ENCODE results near the gene RGS9. TPM values are rescaled to one million over a fixed set of nuclear protein-coding genes. Genes with fewer than 3 reads are reported as not detected.

RGS9 gene
- total RNA-seq, 4 donors from 2014 or later = 1.1 to 8.5 (median 3.6) TPM

GRCh38 chr17:65225061-65225460 is 87.9 kb downstream of the RGS9 start:
- Histone ChIP-seq H3K4me1 (peaks cover 3% of the 10 kb centered on the region), H3K4me3 (no peak overlapping the region), H3K9me3 (no peaks in the 10 kb centered on the region), H3K27ac (no peak overlapping the region), H3K36me3 (no peaks in the 10 kb centered on the region), H3K27me3 (peaks cover 12% of the 10 kb centered on the region)
- TF ChIP-seq POLR2A (IDR thresholded peaks at IDR 0.05) = no peak
- TF ChIP-seq EP300 (IDR thresholded peaks at IDR 0.05) = no peak
- TF ChIP-seq CTCF (IDR thresholded peaks at IDR 0.05) = no peak
- no peak for TF ChIP-seq POLR2AphosphoS5 (IDR thresholded peaks at IDR 0.05)
- DNase-seq (ENCODE audit: low spot score in 2 of 2) = no peak
- WGBS = 94% methylated on average over 9 of the region's 18 CpGs

DNA sequence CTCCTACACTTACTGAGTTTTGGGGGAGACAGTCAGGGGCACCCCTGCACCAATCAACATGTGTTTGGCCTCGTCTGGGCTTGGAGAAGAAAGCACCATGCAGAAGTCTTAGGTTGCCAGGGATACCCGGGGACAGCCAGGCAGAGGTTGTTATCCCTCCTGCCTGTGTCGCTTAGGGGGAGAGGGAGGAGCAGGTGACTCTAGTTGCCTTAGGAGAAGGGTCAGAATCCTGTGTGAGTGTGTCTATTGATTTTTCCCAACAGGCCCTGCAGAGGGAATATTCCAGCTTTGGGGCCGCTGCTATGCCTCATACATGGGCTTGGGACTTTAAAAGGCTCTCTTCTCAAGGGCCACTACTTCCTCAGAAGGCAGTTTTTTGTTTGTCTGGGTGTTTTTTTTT is 89.1 kb downstream of the RGS9 start:
- WGBS = 83% methylated on average over 4 of the region's 4 CpGs
- no peak for TF ChIP-seq EP300 (IDR thresholded peaks at IDR 0.05)
- TF ChIP-seq POLR2AphosphoS5 (IDR thresholded peaks at IDR 0.05) = no peak
- no peak for TF ChIP-seq CTCF (IDR thresholded peaks at IDR 0.05)
- TF ChIP-seq POLR2A (IDR thresholded peaks at IDR 0.05) = no peak
- Histone ChIP-seq H3K36me3 (no peaks in the 10 kb centered on the region), H3K4me3 (no peak overlapping the region), H3K9me3 (no peaks in the 10 kb centered on the region), H3K27ac (no peak overlapping the region), H3K27me3 (peaks cover 12% of the 10 kb centered on the region), H3K4me1 (peaks cover 3% of the 10 kb centered on the region)
- no peak for DNase-seq (ENCODE audit: low spot score in 2 of 2)

DNA sequence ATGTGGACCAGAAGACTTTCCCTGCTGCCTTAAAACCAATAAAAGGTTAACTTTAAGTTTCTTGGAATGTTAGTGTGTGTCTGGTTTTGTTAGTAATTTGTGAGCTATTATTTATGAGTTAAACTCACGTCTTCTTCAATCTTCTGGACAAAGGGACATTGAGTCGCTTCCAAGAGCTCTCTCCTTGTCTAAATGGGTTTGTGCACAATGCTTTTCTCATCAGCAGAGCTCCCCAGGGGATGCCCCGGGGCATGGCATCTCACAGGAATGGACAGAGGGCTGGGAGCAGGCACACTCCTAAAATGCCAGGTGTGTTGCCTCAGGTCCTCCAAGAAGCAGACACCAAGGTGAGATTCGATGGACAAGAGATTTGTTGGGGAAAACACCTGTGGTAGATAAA is 90.5 kb downstream of the RGS9 start:
- Histone ChIP-seq H3K4me1 (peaks cover 9% of the 10 kb centered on the region), H3K4me3 (no peak overlapping the region), H3K27ac (no peak overlapping the region), H3K27me3 (peaks cover 12% of the 10 kb centered on the region), H3K36me3 (no peaks in the 10 kb centered on the region), H3K9me3 (no peaks in the 10 kb centered on the region)
- WGBS = 57% methylated on average over 4 of the region's 4 CpGs
- TF ChIP-seq POLR2A (IDR thresholded peaks at IDR 0.05) (no peak), POLR2AphosphoS5 (IDR thresholded peaks at IDR 0.05) (no peak), CTCF (IDR thresholded peaks at IDR 0.05) (no peak), EP300 (IDR thresholded peaks at IDR 0.05) (no peak)
- no peak for DNase-seq (ENCODE audit: low spot score in 2 of 2)

DNA sequence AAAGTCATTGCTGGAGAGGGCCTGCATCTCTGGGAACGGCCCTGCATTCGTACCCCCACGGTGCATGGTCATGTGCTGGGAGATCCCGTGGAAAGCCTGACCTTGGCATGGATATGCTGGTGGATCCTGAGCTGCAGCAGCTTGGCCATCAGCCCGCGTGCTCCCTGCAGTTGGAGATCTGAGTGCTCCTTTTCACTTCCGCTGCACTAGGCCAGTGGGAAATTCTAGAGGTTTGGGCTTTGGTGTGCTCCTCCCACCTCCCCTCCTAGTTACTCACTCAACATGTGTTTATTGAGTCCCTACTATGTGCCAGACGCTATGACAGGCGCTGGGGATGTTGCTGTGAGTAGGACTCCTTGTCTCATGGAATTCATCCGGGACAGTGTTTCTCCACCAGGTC is 91.1 kb downstream of the RGS9 start:
- Histone ChIP-seq H3K4me3 (no peak overlapping the region), H3K27me3 (peaks cover 12% of the 10 kb centered on the region), H3K9me3 (no peaks in the 10 kb centered on the region), H3K27ac (no peak overlapping the region), H3K4me1 (peaks cover 9% of the 10 kb centered on the region), H3K36me3 (no peaks in the 10 kb centered on the region)
- no peak for DNase-seq (ENCODE audit: low spot score in 2 of 2)
- WGBS = 88% methylated on average over 6 of the region's 10 CpGs
- TF ChIP-seq POLR2A (IDR thresholded peaks at IDR 0.05) (no peak), POLR2AphosphoS5 (IDR thresholded peaks at IDR 0.05) (no peak), EP300 (IDR thresholded peaks at IDR 0.05) (no peak), CTCF (IDR thresholded peaks at IDR 0.05) (no peak)

- no peak for DNase-seq (ENCODE audit: low spot score in 2 of 2)
- H3K4me1 ChIP-seq = peaks cover 9% of the 10 kb centered on the region
- no peaks in the 10 kb centered on the region for H3K36me3 ChIP-seq
- no peak overlapping the region for H3K4me3 ChIP-seq
- 56% methylated on average over 12 of the region's 12 CpGs for WGBS
- peaks cover 12% of the 10 kb centered on the region for H3K27me3 ChIP-seq
- no peak overlapping the region for H3K27ac ChIP-seq
- no peaks in the 10 kb centered on the region for H3K9me3 ChIP-seq
- TF ChIP-seq CTCF (IDR thresholded peaks at IDR 0.05) (no peak), POLR2AphosphoS5 (IDR thresholded peaks at IDR 0.05) (no peak), EP300 (IDR thresholded peaks at IDR 0.05) (no peak), POLR2A (IDR thresholded peaks at IDR 0.05) (no peak)
Observed at GRCh38 chr17:65228734-65229620, 91.8 kb downstream of the RGS9 start.
